Fibroblast of lung (primary cell): Measurements from ENCODE around the gene PTPRN. TPM values are rescaled to one million over a fixed set of nuclear protein-coding genes. Genes with fewer than 3 reads are reported as not detected.

ENCODE experiments used
- DNase-seq, 2 donors: peaks; one replicate each; pipeline versions ENCODE4 v3.0.0 to v3.0.0-alpha.2; 2010; ENCODE audit warnings: low read depth in 2 of 2
- H2AFZ ChIP-seq: 2 replicates; pipeline ENCODE4 v1.5.1; 2012; ENCODE audit warnings: low read length, control low read depth, inconsistent platforms
- H3K27ac ChIP-seq: 2 replicates; pipeline ENCODE4 v1.5.1; 2011; ENCODE audit warnings: low read length, control low read depth; ENCODE audit not compliant: insufficient read depth
- H3K27me3 ChIP-seq: 2 replicates; pipeline ENCODE4 v1.5.1; 2011; ENCODE audit warnings: mild to moderate bottlenecking, low read length; ENCODE audit not compliant: control insufficient read depth, insufficient read depth
- H3K36me3 ChIP-seq: 2 replicates; pipeline ENCODE4 v1.5.1; 2011; ENCODE audit warnings: low read length; ENCODE audit not compliant: control insufficient read depth, insufficient read depth
- H3K4me1 ChIP-seq: 2 replicates; pipeline ENCODE4 v1.5.1; 2011; ENCODE audit warnings: low read length; ENCODE audit not compliant: control insufficient read depth, insufficient read depth; ENCODE audit errors: extremely low read depth
- H3K4me2 ChIP-seq: 2 replicates; pipeline ENCODE4 v1.5.1; 2011; ENCODE audit warnings: low read length, control low read depth; ENCODE audit not compliant: insufficient read depth; ENCODE audit errors: extremely low read depth
- H3K4me3 ChIP-seq, 4 experiments: fragments of 200-600 bp in 1 of 4; sonication (generic) in 1 of 4; replicated peaks in 1 of 4; 2 replicates each; pipeline ENCODE4 v1.5.1; 2011 to 2016; ENCODE audit warnings: low read length in 4 of 4, low read depth in 3 of 4, mild to moderate bottlenecking in 3 of 4, control low read depth in 2 of 4, inconsistent platforms in 1 of 4, mixed read lengths in 1 of 4; ENCODE audit not compliant: insufficient read depth in 1 of 4; ENCODE audit errors: control extremely low read depth in 1 of 4
- H3K79me2 ChIP-seq: 2 replicates; pipeline ENCODE4 v1.5.1; 2012; ENCODE audit warnings: mild to moderate bottlenecking, low read length, inconsistent platforms; ENCODE audit not compliant: control insufficient read depth, insufficient read depth
- H3K9ac ChIP-seq: 2 replicates; pipeline ENCODE4 v1.5.1; 2011; ENCODE audit warnings: mild to moderate bottlenecking, low read length, control low read depth; ENCODE audit not compliant: insufficient read depth
- H3K9me3 ChIP-seq: 2 replicates; pipeline ENCODE4 v1.5.1; 2012; ENCODE audit warnings: low read depth, low read length; ENCODE audit not compliant: control insufficient read depth, insufficient read depth
- H4K20me1 ChIP-seq: 2 replicates; pipeline ENCODE4 v1.5.1; 2011; ENCODE audit warnings: low read length; ENCODE audit not compliant: control insufficient read depth, insufficient read depth; ENCODE audit errors: extremely low read depth
- EZH2 ChIP-seq: IDR thresholded peaks from 2 replicates; pipeline ENCODE4 v1.5.1; 2012; ENCODE audit warnings: low read length, control low read depth, mild to moderate bottlenecking; ENCODE audit errors: missing control alignments
- polyA plus RNA-seq, 2 donors: library from polyadenylated mRNA; depleted of rRNA in 1 of 2; stranded (reverse) in 1 of 2; unstranded in 1 of 2; fragments of >200 nt; gene quantifications; 2 replicates each; pipeline ENCODE4 v1.2.1, GENCODE V29; 2011 to 2012; ENCODE audit warnings: missing spikeins in 1 of 2
- total RNA-seq: library from RNA; depleted of rRNA; stranded (reverse); fragments of >200 nt; gene quantifications from 2 replicates; pipeline ENCODE4 v1.2.1, GENCODE V29; 2014
- TF ChIP-seq, protein P1 (sequence below), 2 donors: IDR thresholded peaks in 1 of 2; conservative IDR thresholded peaks in 1 of 2; 1 replicate in 1 of 2; 2 replicates in 1 of 2; pipeline ENCODE4 v1.5.1; 2011 to 2012; ENCODE audit warnings: low read length in 2 of 2, control low read depth in 1 of 2, inconsistent platforms in 1 of 2, low read depth in 1 of 2, mild to moderate bottlenecking in 1 of 2

Gene PTPRN
- total and polyA plus RNA-seq, 2 donors (not counting 1 experiment from before 2014, with no cell fraction given), result 0.28 to 3.5 TPM

DNA sequence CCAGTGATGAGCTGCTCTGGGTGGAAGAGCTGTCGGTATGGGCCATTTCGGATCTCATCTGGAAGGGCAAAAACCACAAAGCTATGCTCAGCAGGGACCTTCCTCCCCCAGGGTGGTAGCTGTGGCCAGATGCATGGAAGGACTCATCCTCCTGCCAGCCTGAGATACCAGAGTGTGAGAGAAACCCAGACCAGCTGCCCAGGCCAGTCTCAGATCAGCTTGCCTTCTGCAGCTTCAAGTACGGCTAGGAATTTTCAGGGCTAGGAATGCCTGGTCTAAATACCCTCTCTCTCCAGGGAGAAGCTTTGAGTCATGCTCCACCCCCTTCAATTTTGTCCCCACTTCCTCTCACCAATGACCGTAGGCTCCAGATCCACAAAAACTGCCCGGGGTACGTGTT, 57.5 kb downstream of the PTPRN start:
- Histone ChIP-seq H3K4me3 (no peak overlapping the region), H3K79me2 (peaks cover 3% of the 10 kb centered on the region), H3K27me3 (peaks cover 10% of the 10 kb centered on the region), H4K20me1 (no peaks in the 10 kb centered on the region), H3K27ac (no peak overlapping the region), H3K9ac (no peak overlapping the region), H3K4me1 (peaks cover 23% of the 10 kb centered on the region), H3K36me3 (peaks cover 15% of the 10 kb centered on the region), H3K9me3 (no peaks in the 10 kb centered on the region), H2AFZ (no peak overlapping the region), H3K4me2 (no peak overlapping the region)
- DNase-seq, result peak in 1 of 2 donors; percentile 21
- TF ChIP-seq EZH2, result no peak
- TF ChIP-seq, protein P1, sequence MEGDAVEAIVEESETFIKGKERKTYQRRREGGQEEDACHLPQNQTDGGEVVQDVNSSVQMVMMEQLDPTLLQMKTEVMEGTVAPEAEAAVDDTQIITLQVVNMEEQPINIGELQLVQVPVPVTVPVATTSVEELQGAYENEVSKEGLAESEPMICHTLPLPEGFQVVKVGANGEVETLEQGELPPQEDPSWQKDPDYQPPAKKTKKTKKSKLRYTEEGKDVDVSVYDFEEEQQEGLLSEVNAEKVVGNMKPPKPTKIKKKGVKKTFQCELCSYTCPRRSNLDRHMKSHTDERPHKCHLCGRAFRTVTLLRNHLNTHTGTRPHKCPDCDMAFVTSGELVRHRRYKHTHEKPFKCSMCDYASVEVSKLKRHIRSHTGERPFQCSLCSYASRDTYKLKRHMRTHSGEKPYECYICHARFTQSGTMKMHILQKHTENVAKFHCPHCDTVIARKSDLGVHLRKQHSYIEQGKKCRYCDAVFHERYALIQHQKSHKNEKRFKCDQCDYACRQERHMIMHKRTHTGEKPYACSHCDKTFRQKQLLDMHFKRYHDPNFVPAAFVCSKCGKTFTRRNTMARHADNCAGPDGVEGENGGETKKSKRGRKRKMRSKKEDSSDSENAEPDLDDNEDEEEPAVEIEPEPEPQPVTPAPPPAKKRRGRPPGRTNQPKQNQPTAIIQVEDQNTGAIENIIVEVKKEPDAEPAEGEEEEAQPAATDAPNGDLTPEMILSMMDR (conservative IDR thresholded peaks at IDR 0.05 in 1 of 2, IDR thresholded peaks at IDR 0.05 in 1 of 2; ENCODE audit: low read depth in 1 of 2, low read length in 2 of 2), result no peak

DNA sequence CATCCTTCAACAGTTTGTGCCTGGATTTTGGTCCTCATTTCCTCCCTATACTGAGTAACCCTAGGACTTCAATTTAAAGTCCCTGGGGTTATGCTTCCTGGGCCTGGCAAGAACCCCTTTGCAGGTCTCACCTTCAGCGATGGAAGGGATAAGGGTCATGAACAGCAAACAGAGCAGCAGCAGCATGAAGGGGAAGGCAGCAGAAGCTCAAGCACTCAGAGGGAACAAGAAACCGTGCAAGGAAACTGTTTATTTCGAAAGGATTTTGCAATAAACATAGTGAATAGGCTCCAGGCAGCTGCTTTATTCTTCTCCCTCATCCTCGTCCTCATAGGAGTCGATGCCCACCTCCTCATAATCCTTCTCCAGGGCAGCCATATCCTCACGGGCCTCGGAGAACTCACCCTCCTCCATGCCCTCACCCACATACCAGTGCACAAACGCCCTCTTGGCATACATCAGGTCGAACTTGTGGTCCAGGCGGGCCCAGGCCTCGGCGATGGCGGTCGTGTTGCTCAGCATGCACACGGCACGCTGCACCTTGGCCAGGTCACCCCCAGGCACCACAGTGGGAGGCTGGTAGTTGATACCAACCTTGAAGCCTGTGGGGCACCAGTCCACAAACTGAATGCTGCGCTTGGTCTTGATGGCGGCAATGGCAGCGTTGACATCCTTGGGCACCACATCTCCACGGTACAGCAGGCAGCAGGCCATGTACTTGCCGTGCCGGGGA, 59.0 kb downstream of the PTPRN start:
- Histone ChIP-seq H3K4me3 (no peak overlapping the region), H3K4me2 (peak overlapping the region; percentile 25), H3K9ac (no peak overlapping the region), H3K36me3 (peaks cover 18% of the 10 kb centered on the region), H3K27ac (peak overlapping the region; percentile 56), H3K9me3 (no peaks in the 10 kb centered on the region), H3K79me2 (peaks cover 15% of the 10 kb centered on the region), H2AFZ (no peak overlapping the region), H3K4me1 (peaks cover 26% of the 10 kb centered on the region), H3K27me3 (peaks cover 7% of the 10 kb centered on the region), H4K20me1 (no peaks in the 10 kb centered on the region)
- peak in 1 of 2 donors; percentile 36 for DNase-seq
- TF ChIP-seq EZH2, result no peak
- TF ChIP-seq, protein P1 (conservative IDR thresholded peaks at IDR 0.05 in 1 of 2, IDR thresholded peaks at IDR 0.05 in 1 of 2; ENCODE audit: low read depth in 1 of 2, low read length in 2 of 2), result no peak

DNA sequence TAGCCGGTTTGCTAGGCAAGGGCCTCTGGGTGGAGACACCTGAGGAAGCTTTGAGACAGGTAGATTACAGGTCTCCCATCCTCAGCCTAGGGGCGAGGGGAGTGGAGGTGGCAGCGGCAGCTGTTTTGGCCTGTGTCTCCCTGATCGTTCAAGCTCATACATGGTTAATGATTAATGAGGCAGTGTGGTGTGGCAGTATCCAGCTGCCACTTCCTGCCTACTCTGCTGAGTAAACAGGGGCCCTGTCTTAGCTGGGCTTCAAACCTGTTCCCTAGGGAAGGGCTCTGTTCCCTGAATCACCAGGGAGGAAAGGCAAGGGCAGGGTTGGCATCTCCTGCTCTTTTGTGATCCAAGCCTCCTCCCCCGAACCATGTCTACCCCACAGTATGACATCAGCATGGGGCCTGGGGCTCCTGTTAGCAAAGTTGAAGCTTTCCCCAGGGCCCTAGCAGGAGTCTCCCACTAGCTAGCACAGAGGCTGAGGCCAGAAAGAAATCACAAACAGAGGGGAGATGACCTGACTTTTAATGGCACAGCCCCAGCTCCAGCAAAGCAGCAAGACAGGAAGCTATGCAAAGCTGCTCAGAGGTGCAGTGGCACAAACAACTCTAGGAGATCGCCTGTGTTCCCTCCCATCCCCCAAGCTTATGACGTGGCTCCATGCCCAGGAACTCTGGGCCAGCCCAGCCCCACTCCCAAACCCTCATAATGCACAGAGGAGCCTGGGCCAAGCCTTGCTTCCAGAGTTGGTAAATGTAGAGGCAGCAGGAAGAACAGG, 59.8 kb downstream of the PTPRN start:
- no peak overlapping the region for H2AFZ ChIP-seq

More for the DNA sequence above, 59.8 kb downstream of the PTPRN start:
- peaks cover 2% of the 10 kb centered on the region for H3K27me3 ChIP-seq
- H3K4me2 ChIP-seq, result peak overlapping the region; percentile 25
- no peaks in the 10 kb centered on the region for H3K9me3 ChIP-seq
- H3K4me1 ChIP-seq, result peaks cover 23% of the 10 kb centered on the region
- no peaks in the 10 kb centered on the region for H4K20me1 ChIP-seq
- no peak for TF ChIP-seq EZH2
- TF ChIP-seq, protein P1 (conservative IDR thresholded peaks at IDR 0.05 in 1 of 2, IDR thresholded peaks at IDR 0.05 in 1 of 2; ENCODE audit: low read depth in 1 of 2, low read length in 2 of 2), result no peak
- H3K9ac ChIP-seq, result no peak overlapping the region
- DNase-seq, result peak; percentile 70 to 91
- peak overlapping the region; percentile 56 for H3K27ac ChIP-seq
- no peak overlapping the region for H3K4me3 ChIP-seq
- H3K36me3 ChIP-seq, result peaks cover 18% of the 10 kb centered on the region
- H3K79me2 ChIP-seq, result peaks cover 15% of the 10 kb centered on the region
